Measurements from ENCODE around the gene GAMT.

DNA sequence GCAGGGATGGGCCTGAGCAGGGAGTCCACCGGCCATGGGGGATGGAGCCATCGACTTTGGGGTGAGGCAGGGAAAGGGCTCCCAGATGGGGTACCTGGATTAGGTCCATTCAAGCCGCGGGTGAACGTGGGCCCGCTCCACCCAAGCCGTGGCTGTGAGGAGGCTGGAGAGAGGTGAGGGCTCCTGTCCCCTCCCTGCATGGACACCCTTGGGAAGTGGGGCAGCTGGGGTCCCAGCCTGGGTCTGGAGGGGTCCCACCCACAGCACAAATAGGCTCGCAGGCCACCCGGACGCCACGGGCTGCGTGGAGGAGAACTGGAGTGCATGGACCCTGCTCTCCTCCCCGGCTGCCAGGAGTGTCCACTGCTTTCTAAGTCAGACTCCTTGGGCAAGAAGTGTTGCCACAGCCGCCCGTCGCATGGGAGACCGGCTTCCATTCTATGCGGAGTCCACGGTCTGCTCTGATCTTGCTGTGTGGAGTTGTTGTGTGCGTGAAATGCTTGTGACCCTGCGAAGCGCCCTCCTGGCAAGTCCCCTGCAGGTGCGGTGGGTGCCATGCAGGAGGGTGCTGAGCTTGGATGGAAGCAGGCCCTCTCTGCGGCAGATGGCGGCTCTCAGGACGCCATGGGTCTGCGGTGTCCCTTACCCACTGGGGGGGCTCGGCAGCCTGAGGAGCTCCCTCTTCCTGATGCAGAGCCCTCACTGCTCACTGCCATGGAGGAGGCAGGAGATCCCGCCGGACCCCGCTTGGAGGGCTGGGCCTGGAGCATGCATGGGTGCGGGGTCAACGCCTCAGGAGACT lies 8.1 kb upstream of the GAMT start:
- TF ChIP-seq GATA2 (IDR thresholded peaks at IDR 0.05; ENCODE audit: low read depth, low read length) (no peak), GATA3 (IDR thresholded peaks at IDR 0.05; ENCODE audit: low read depth, low read length) (no peak)
